ENCODE data around the gene ARAP2. TPM values are rescaled to one million over a fixed set of nuclear protein-coding genes. Genes with fewer than 3 reads are reported as not detected.

ARAP2 gene
- total RNA-seq, 1 donor from 2014 or later, result 26.0 TPM

- no peak for DNase-seq (ENCODE audit: low spot score)
- peak; percentile 44 for ATAC-seq
- intact Hi-C loops (cut with DNase I), result no loop called here
Measured at GRCh38 chr4:36224972-36225903, 19.1 kb downstream of the ARAP2 start.

GRCh38 chr4:36222702-36223101, 21.6 kb downstream of the ARAP2 start:
- intact Hi-C loops (cut with DNase I), result no loop called here
- ATAC-seq (no peak), DNase-seq (ENCODE audit: low spot score) (no peak)

GRCh38 chr4:36220776-36221175, 23.5 kb downstream of the ARAP2 start:
- intact Hi-C loops (cut with DNase I), result no loop called here
- ATAC-seq (no peak), DNase-seq (ENCODE audit: low spot score) (no peak)

GRCh38 chr4:36218121-36218520, 26.2 kb downstream of the ARAP2 start:
- no peak for DNase-seq (ENCODE audit: low spot score)
- intact Hi-C loops (cut with DNase I), result no loop called here
- ATAC-seq, result no peak

GRCh38 chr4:36215627-36216026, 28.7 kb downstream of the ARAP2 start:
- DNase-seq (ENCODE audit: low spot score) (no peak), ATAC-seq (no peak)
- intact Hi-C loops (cut with DNase I), result no loop called here

GRCh38 chr4:36214735-36215485, 29.4 kb downstream of the ARAP2 start:
- DNase-seq (ENCODE audit: low spot score), result no peak
- ATAC-seq, result no peak
- intact Hi-C loops (cut with DNase I), result no loop called here

- DNase-seq (ENCODE audit: low spot score) (no peak), ATAC-seq (no peak)
- intact Hi-C loops (cut with DNase I), result no loop called here
Measured at GRCh38 chr4:36213977-36214376, 30.3 kb downstream of the ARAP2 start.

GRCh38 chr4:36211084-36211483, 33.2 kb downstream of the ARAP2 start:
- intact Hi-C loops (cut with DNase I), result no loop called here
- ATAC-seq (no peak), DNase-seq (ENCODE audit: low spot score) (no peak)

GRCh38 chr4:36209941-36210649, 34.2 kb downstream of the ARAP2 start:
- DNase-seq (ENCODE audit: low spot score) (no peak), ATAC-seq (peak; percentile 67)
- intact Hi-C loops (cut with DNase I), result no loop called here

- ATAC-seq, result peak; percentile 46
- intact Hi-C loops (cut with DNase I), result no loop called here
- DNase-seq (ENCODE audit: low spot score), result no peak
Measured at GRCh38 chr4:36208893-36209473, 35.3 kb downstream of the ARAP2 start.

- intact Hi-C loops (cut with DNase I), result no loop called here
- DNase-seq (ENCODE audit: low spot score) (no peak), ATAC-seq (no peak)
Measured at GRCh38 chr4:36207831-36208520, 36.3 kb downstream of the ARAP2 start.

GRCh38 chr4:36207367-36207766, 36.9 kb downstream of the ARAP2 start:
- ATAC-seq, result no peak
- intact Hi-C loops (cut with DNase I), result no loop called here
- DNase-seq (ENCODE audit: low spot score), result no peak

GRCh38 chr4:36206603-36207311, 37.6 kb downstream of the ARAP2 start:
- DNase-seq (ENCODE audit: low spot score), result no peak
- ATAC-seq, result no peak
- intact Hi-C loops (cut with DNase I), result no loop called here

GRCh38 chr4:36206012-36206411, 38.3 kb downstream of the ARAP2 start:
- intact Hi-C loops (cut with DNase I), result no loop called here
- DNase-seq (ENCODE audit: low spot score), result no peak
- ATAC-seq, result no peak

GRCh38 chr4:36198861-36199260, 45.5 kb downstream of the ARAP2 start:
- intact Hi-C loops (cut with DNase I), result no loop called here
- ATAC-seq (no peak), DNase-seq (ENCODE audit: low spot score) (no peak)

GRCh38 chr4:36198068-36198808, 46.1 kb downstream of the ARAP2 start:
- intact Hi-C loops (cut with DNase I), result no loop called here
- ATAC-seq (peak; percentile 15), DNase-seq (ENCODE audit: low spot score) (no peak)

- ATAC-seq (no peak), DNase-seq (ENCODE audit: low spot score) (no peak)
- intact Hi-C loops (cut with DNase I), result no loop called here
Measured at GRCh38 chr4:36197501-36197900, 46.8 kb downstream of the ARAP2 start.
